Measurements from ENCODE around the gene PPP6C. TPM values are rescaled to one million over a fixed set of nuclear protein-coding genes. Genes with fewer than 3 reads are reported as not detected.

PPP6C gene
- total RNA-seq, 2 donors from 2014 or later = 36.6 to 41.7 TPM

Other genes with a start within 250 kb of the PPP6C start
- gene GOLGA1, start 248.7 kb downstream of the PPP6C start, total RNA-seq = 10 to 100 TPM; 22.5 to 22.7 TPM
- 10 to 100 TPM; 17.9 to 18.0 TPM for gene SCAI, start 46.3 kb downstream of the PPP6C start, total RNA-seq
- 10 to 100 TPM; 22.9 to 31.9 TPM for gene RABEPK, start 10.7 kb upstream of the PPP6C start, total RNA-seq
- gene HSPA5, start 51.5 kb upstream of the PPP6C start, total RNA-seq = 100 to 1,000 TPM; 120 to 133 TPM
- 10 to 100 TPM; 44.1 to 67.7 TPM for gene GAPVD1, start 72.0 kb upstream of the PPP6C start, total RNA-seq

Measured in activated naive CD4-positive, alpha-beta T cell treated with anti-CD3 and anti-CD28 coated beads, Interleukin-2, amount 50 U/mL, for 72 hours (primary cell).